ENCODE data around the gene FTL.

- no peak for TF ChIP-seq SNAI2 (CRISPR knock-in tag; IDR thresholded peaks at IDR 0.05)
- TF ChIP-seq PATZ1 (CRISPR knock-in tag; IDR thresholded peaks at IDR 0.05; ENCODE audit: borderline replicate concordance) = no peak
- no peak for TF ChIP-seq ZFP3 (CRISPR knock-in tag; IDR thresholded peaks at IDR 0.05)
- no peak for TF ChIP-seq CSRNP3 (CRISPR knock-in tag; IDR thresholded peaks at IDR 0.05)
- no peak for TF ChIP-seq POU6F1 (CRISPR knock-in tag; IDR thresholded peaks at IDR 0.05; ENCODE audit: borderline replicate concordance, low read depth)
- TF ChIP-seq RARB (CRISPR knock-in tag; IDR thresholded peaks at IDR 0.05) = no peak
- TF ChIP-seq ARNTL (CRISPR knock-in tag; IDR thresholded peaks at IDR 0.05; ENCODE audit: borderline replicate concordance, low read depth) = no peak
- no peak for TF ChIP-seq CSDC2 (CRISPR knock-in tag; IDR thresholded peaks at IDR 0.05)
- no peak for TF ChIP-seq ZNF565 (CRISPR knock-in tag; conservative IDR thresholded peaks at IDR 0.05; ENCODE audit: low read depth)
- TF ChIP-seq BACH2 (CRISPR knock-in tag; IDR thresholded peaks at IDR 0.05; ENCODE audit: borderline replicate concordance) = no peak
- no peak for TF ChIP-seq TSHZ2 (CRISPR knock-in tag; IDR thresholded peaks at IDR 0.05)
- no peak for TF ChIP-seq PPARA (CRISPR knock-in tag; IDR thresholded peaks at IDR 0.05; ENCODE audit: borderline replicate concordance)
- TF ChIP-seq ESRRG (CRISPR knock-in tag; IDR thresholded peaks at IDR 0.05) = no peak
Observed at GRCh38 chr19:48915757-48916156, 49.4 kb upstream of the FTL start.

Measured in SK-N-SH treated with all-trans-retinoic acid at 6 μM for 48 hours (cell line).